ENCODE data around the gene LGR4.
"Not testable (repeated sequence)": the region's sequence is repeated elsewhere in the genome, so short reads cannot be mapped to it uniquely, and the experiment has no call there.

The LGR4 gene

GRCh38 chr11:27329867-27330632, 142.5 kb downstream of the LGR4 start:
- DNase-seq: no peak

- DNase-seq: no peak
Measured at GRCh38 chr11:27328614-27329013, 144.0 kb downstream of the LGR4 start.

- not testable (repeated sequence) for DNase-seq
Measured at GRCh38 chr11:27327064-27327463, 145.5 kb downstream of the LGR4 start.

- not testable (repeated sequence) for DNase-seq
Measured at GRCh38 chr11:27322196-27322595, 150.4 kb downstream of the LGR4 start.

GRCh38 chr11:27321340-27321739, 151.2 kb downstream of the LGR4 start:
- not testable (repeated sequence) for DNase-seq

- no peak for DNase-seq
Measured at GRCh38 chr11:27319072-27319471, 153.5 kb downstream of the LGR4 start.

- DNase-seq: no peak
Measured at GRCh38 chr11:27317751-27318150, 154.8 kb downstream of the LGR4 start.

Measured in activated CD4-positive, CD25-positive, alpha-beta regulatory T cell (primary cell).